Islet precursor cell (in vitro differentiated cells): ENCODE data around the gene MEOX1.

ENCODE experiments used
- DNase-seq: peaks from one replicate; pipeline ENCODE4 v3.0.0-alpha.2; 2018

Gene MEOX1

GRCh38 chr17:43679911-43680310 is 18.2 kb upstream of the MEOX1 start:
- no peak for DNase-seq

- no peak for DNase-seq
These were observed 17.7 kb upstream of the MEOX1 start for GRCh38 chr17:43679401-43679800.

- DNase-seq: peak; percentile 73
These were observed 14.7 kb upstream of the MEOX1 start for GRCh38 chr17:43676471-43676870.

GRCh38 chr17:43674394-43674793 is 12.7 kb upstream of the MEOX1 start:
- no peak for DNase-seq

GRCh38 chr17:43673516-43674323 is 12.0 kb upstream of the MEOX1 start:
- DNase-seq: peak; percentile 88

GRCh38 chr17:43671755-43672519 is 10.2 kb upstream of the MEOX1 start:
- no peak for DNase-seq

- DNase-seq: no peak
These were observed 9.4 kb upstream of the MEOX1 start for GRCh38 chr17:43671031-43671692.

GRCh38 chr17:43670645-43671030 is 8.9 kb upstream of the MEOX1 start:
- no peak for DNase-seq

GRCh38 chr17:43669971-43670644 is 8.4 kb upstream of the MEOX1 start:
- DNase-seq: peak; percentile 85

- peak; percentile 85 for DNase-seq
These were observed 6.2 kb upstream of the MEOX1 start for GRCh38 chr17:43667947-43668348.

GRCh38 chr17:43667506-43667905 is 5.8 kb upstream of the MEOX1 start:
- no peak for DNase-seq

GRCh38 chr17:43665937-43666236 is 4.2 kb upstream of the MEOX1 start:
- no peak for DNase-seq

GRCh38 chr17:43665084-43665936 is 3.6 kb upstream of the MEOX1 start:
- DNase-seq: peak; percentile 82

GRCh38 chr17:43664096-43664495 is 2.4 kb upstream of the MEOX1 start:
- no peak for DNase-seq

- no peak for DNase-seq
These were observed 1.7 kb upstream of the MEOX1 start for GRCh38 chr17:43663383-43663782.

- peak; percentile 75 for DNase-seq
These were observed 855 bp upstream of the MEOX1 start for GRCh38 chr17:43662413-43663141.

- no peak for DNase-seq
These were observed 767 bp downstream of the MEOX1 start for GRCh38 chr17:43660816-43661493.

- DNase-seq: no peak
These were observed 1.7 kb downstream of the MEOX1 start for GRCh38 chr17:43659823-43660617.

GRCh38 chr17:43658900-43659299 is 2.8 kb downstream of the MEOX1 start:
- no peak for DNase-seq

- DNase-seq: no peak
These were observed 5.9 kb downstream of the MEOX1 start for GRCh38 chr17:43655693-43656255.
